Endothelial cell of umbilical vein (primary cell): Measurements from ENCODE around the gene THEMIS2. TPM values are rescaled to one million over a fixed set of nuclear protein-coding genes. Genes with fewer than 3 reads are reported as not detected.

Experiments
- BruUV-seq: library from RNA; stranded (reverse); fragments of 400-500 nt; replicated peaks from 2 replicates; lab custom pipeline; 2021; lab: Mats Ljungman, UMichigan
- CTCF ChIA-PET: fragments of 300-600, 350-600 bp; sonication (Branson Sonifier 250); formaldehyde crosslinking; loops from one replicate; lab custom pipeline; 2021; ENCODE audit warnings: antibody characterized with exemption, inconsistent platforms; lab: Charles Lee
- POLR2A ChIA-PET: fragments of 300-600, 350-600 bp; sonication (Branson Sonifier 250); formaldehyde crosslinking; loops from one replicate; lab custom pipeline; 2021; ENCODE audit warnings: antibody characterized with exemption, inconsistent platforms; lab: Charles Lee
- DNase-seq: peaks from one replicate; pipeline ENCODE4 v3.0.0-alpha.2; 2011; ENCODE audit warnings: low read depth, low spot score
- FAIRE-seq: peaks from 2 replicates; lab custom pipeline; 2011; peaks lifted over from hg19 to GRCh38; lab: Jason Lieb, UNC
- H2AFZ ChIP-seq: 2 replicates; pipeline ENCODE4 v1.6.0; 2012; ENCODE audit warnings: low read depth, low read length, control low read depth, inconsistent platforms
- H3K27ac ChIP-seq: 2 replicates; pipeline ENCODE4 v1.5.1; 2011; ENCODE audit warnings: low read depth, mild to moderate bottlenecking, control low read depth, low read length, moderate library complexity; ENCODE audit not compliant: insufficient read depth
- H3K27me3 ChIP-seq, 2 experiments: 2 replicates each; pipeline versions ENCODE4 v1.6.0 to v1.6.1; 2011; ENCODE audit warnings: low read length in 2 of 2, mixed read lengths in 1 of 2; ENCODE audit not compliant: control insufficient read depth in 2 of 2, insufficient read depth in 2 of 2
- H3K36me3 ChIP-seq, 2 experiments: 2 replicates in 1 of 2; 3 replicates in 1 of 2; pipeline ENCODE4 v1.5.1; 2011; ENCODE audit warnings: low read length in 2 of 2, mild to moderate bottlenecking in 1 of 2, moderate library complexity in 1 of 2; ENCODE audit not compliant: control insufficient read depth in 2 of 2, insufficient read depth in 2 of 2; ENCODE audit errors: extremely low read depth in 1 of 2
- H3K4me1 ChIP-seq: 3 replicates; pipeline ENCODE4 v1.5.1; 2011; ENCODE audit warnings: mild to moderate bottlenecking, low read length; ENCODE audit not compliant: control insufficient read depth, insufficient read depth; ENCODE audit errors: extremely low read depth
- H3K4me2 ChIP-seq: 2 replicates; pipeline ENCODE4 v1.6.1; 2011; ENCODE audit warnings: low read length, control low read depth, mixed read lengths; ENCODE audit not compliant: insufficient read depth
- H3K4me3 ChIP-seq, 3 experiments: fragments of 200-600 bp in 1 of 3; sonication (generic), shearing (Covaris generic) in 1 of 3; replicated peaks in 1 of 3; 2 replicates each; pipeline ENCODE4 v1.5.1; 2011 to 2016; ENCODE audit warnings: control low read depth in 3 of 3, low read length in 3 of 3, mild to moderate bottlenecking in 2 of 3, inconsistent platforms in 1 of 3, low read depth in 1 of 3, moderate library complexity in 1 of 3; ENCODE audit not compliant: insufficient read depth in 1 of 3
- H3K79me2 ChIP-seq: 2 replicates; pipeline ENCODE4 v1.6.0; 2012; ENCODE audit warnings: low read length, inconsistent platforms; ENCODE audit not compliant: control insufficient read depth, insufficient read depth
- H3K9ac ChIP-seq: replicated peaks from 2 replicates; pipeline ENCODE3; 2011; ENCODE audit warnings: low read length, control low read depth; ENCODE audit not compliant: insufficient read depth; ENCODE audit errors: extremely low read depth
- H3K9me1 ChIP-seq: replicated peaks from 3 replicates; pipeline ENCODE4 v1.6.0; 2011; ENCODE audit warnings: mild to moderate bottlenecking, low read length; ENCODE audit not compliant: control insufficient read depth, insufficient read depth; ENCODE audit errors: extremely low read depth
- H3K9me3 ChIP-seq: replicated peaks from 2 replicates; pipeline ENCODE4 v1.5.1; 2012; ENCODE audit warnings: low read length, inconsistent platforms; ENCODE audit not compliant: control insufficient read depth, insufficient read depth
- H4K20me1 ChIP-seq: replicated peaks from 2 replicates; pipeline ENCODE3; 2011; ENCODE audit warnings: mild to moderate bottlenecking, low read length; ENCODE audit not compliant: control insufficient read depth, insufficient read depth; ENCODE audit errors: extremely low read depth
- CTCF ChIP-seq, 2 donors: IDR thresholded peaks; 1 replicate in 1 of 2; 2 replicates in 1 of 2; pipeline ENCODE4 v1.5.1; 2011; ENCODE audit warnings: low read length in 2 of 2, mild to moderate bottlenecking in 2 of 2, moderate library complexity in 2 of 2, control low read depth in 1 of 2, inconsistent platforms in 1 of 2, low read depth in 1 of 2; ENCODE audit not compliant: insufficient read depth in 1 of 2; ENCODE audit errors: extremely low read depth in 1 of 2
- EZH2 ChIP-seq: IDR thresholded peaks from 2 replicates; pipeline ENCODE4 v1.6.1; 2012; ENCODE audit warnings: borderline replicate concordance, low read depth, mild to moderate bottlenecking, moderate library complexity, low read length, inconsistent platforms; ENCODE audit not compliant: severe bottlenecking
- FOS ChIP-seq: IDR thresholded peaks from 2 replicates; pipeline ENCODE4 v1.6.1; 2011; ENCODE audit warnings: mild to moderate bottlenecking, low read length, moderate library complexity, borderline replicate concordance; ENCODE audit not compliant: insufficient read depth
- GATA2 ChIP-seq: IDR thresholded peaks from 2 replicates; pipeline ENCODE4 v1.7.0; 2011; ENCODE audit warnings: low read depth, mild to moderate bottlenecking, moderate library complexity, mixed read lengths, low read length; ENCODE audit not compliant: insufficient read length, insufficient read depth
- JUN ChIP-seq: IDR thresholded peaks from 2 replicates; pipeline ENCODE4 v1.6.1; 2011; ENCODE audit warnings: borderline replicate concordance, low read depth; ENCODE audit not compliant: insufficient read length, insufficient read depth
- MYC ChIP-seq: IDR thresholded peaks from one replicate; pipeline ENCODE4 v1.6.1; 2011; ENCODE audit warnings: mild to moderate bottlenecking, low read depth, low read length
- POLR2A ChIP-seq: IDR thresholded peaks from 2 replicates; pipeline ENCODE4 v1.6.1; 2012; ENCODE audit warnings: low read depth, mild to moderate bottlenecking, control low read depth, low read length
- POLR2AphosphoS5 ChIP-seq: IDR thresholded peaks from 2 replicates; pipeline ENCODE4 v1.6.1; 2012; ENCODE audit warnings: low read depth, mild to moderate bottlenecking, control low read depth, low read length, moderate library complexity; ENCODE audit not compliant: insufficient read depth
- dilution Hi-C: fragments of 300-500 bp; cut with MboI; formaldehyde crosslinking; loops from one replicate; pipeline ENCODE4 v1.15.0; 2019; ENCODE audit warnings: low sequenced_read_pairs; ENCODE audit not compliant: extremely low pct_ligation_motif_present
- intact Hi-C: fragments of 100-400 bp; cut with micrococcal nuclease; formaldehyde crosslinking; loops from one replicate; pipeline ENCODE4 v1.10.0; 2022
- polyA plus RNA-seq, 4 experiments: library from polyadenylated mRNA; depleted of rRNA in 3 of 4; stranded (reverse) in 3 of 4; unstranded in 1 of 4; fragments of >200 nt; gene quantifications; 2 replicates each; pipeline versions ENCODE4 v1.2.1 to v1.2.3, GENCODE V29; 2011 to 2012; ENCODE audit warnings: missing spikeins in 1 of 4
- small RNA-seq: library from RNA; depleted of rRNA; stranded (forward); fragments of <200 nt; gene quantifications from one replicate; pipeline ENCODE3, GENCODE V24; 2012; ENCODE audit warnings: low replicate concordance, low read depth; ENCODE audit not compliant: insufficient read depth, insufficient read length
- total RNA-seq: library from RNA; stranded (reverse); gene quantifications from 2 replicates; pipeline ENCODE4 v1.2.3, GENCODE V29; 2021
- TF ChIP-seq, protein P1 (sequence below): IDR thresholded peaks from 2 replicates; pipeline ENCODE4 v1.6.1; 2011; ENCODE audit not compliant: insufficient read depth, insufficient read length

Gene THEMIS2
- total and polyA plus RNA-seq, 2 donors (not counting 3 experiments of a cell fraction or from before 2014, with no cell fraction given), result 11.1 to 15.7 TPM

DNA sequence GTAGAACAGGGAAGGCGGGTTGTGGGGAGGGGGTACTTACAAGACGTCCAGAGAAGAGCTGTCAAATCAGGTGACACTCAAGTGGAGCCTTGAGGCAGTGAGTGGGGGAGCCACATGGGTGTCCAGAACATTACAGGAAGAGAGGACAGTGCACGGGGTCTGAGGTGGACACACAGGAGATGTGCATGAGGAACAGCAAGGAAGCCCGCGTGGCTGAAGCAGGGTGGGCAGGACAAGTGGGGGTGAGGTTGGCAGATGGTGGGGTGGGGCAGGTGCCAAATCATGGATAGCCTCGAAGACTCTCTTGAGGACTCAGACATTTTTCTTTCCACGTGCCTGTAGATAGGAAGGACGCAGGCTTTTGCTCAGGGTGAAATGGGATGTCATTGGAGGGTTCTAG lies 63.4 kb downstream of the THEMIS2 start:
- TF ChIP-seq, protein P1, sequence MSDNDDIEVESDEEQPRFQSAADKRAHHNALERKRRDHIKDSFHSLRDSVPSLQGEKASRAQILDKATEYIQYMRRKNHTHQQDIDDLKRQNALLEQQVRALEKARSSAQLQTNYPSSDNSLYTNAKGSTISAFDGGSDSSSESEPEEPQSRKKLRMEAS, result no peak
- TF ChIP-seq JUN (no peak), CTCF (IDR thresholded peaks at IDR 0.05; ENCODE audit: extremely low read depth in 1 of 2, insufficient read depth in 1 of 2, low read depth in 1 of 2, low read length in 2 of 2) (no peak), POLR2A (no peak), POLR2AphosphoS5 (no peak), FOS (no peak), GATA2 (no peak), MYC (no peak), EZH2 (no peak)

More for the DNA sequence above, 63.4 kb downstream of the THEMIS2 start:
- Histone ChIP-seq H3K9me3 (no peaks in the 10 kb centered on the region), H2AFZ (no peak overlapping the region), H3K4me2 (no peak overlapping the region), H3K9ac (no peak overlapping the region), H3K36me3 (no peaks in the 10 kb centered on the region), H3K79me2 (no peaks in the 10 kb centered on the region), H3K27ac (no peak overlapping the region), H3K4me3 (no peak overlapping the region), H3K27me3 (peaks cover 0 to 5% of the 10 kb centered on the region in 2 experiments), H3K9me1 (no peaks in the 10 kb centered on the region), H4K20me1 (no peaks in the 10 kb centered on the region), H3K4me1 (no peaks in the 10 kb centered on the region)
- dilution Hi-C loops (no loop called here), intact Hi-C loops (no loop called here)
- CTCF ChIA-PET, result interaction anchor here (0.6 to 1.8 kb wide), 5 partner anchors 16 to 78 kb away, joined by 3 to 5 read pairs (median 4); no protein-coding TSS in a partner anchor
- FAIRE-seq (no peak), DNase-seq (no peak)
- POLR2A ChIA-PET, result no interaction called here
- no TSS peak for BruUV-seq

Small RNA genes lying within 50 kb of the gene (small RNA-seq; reads per million reads assigned to genes)
- gene RNU6-1245P (not detected), gene SCARNA1 (22.3 reads per million, percentile 81 among the genes with 10 or more reads in this experiment)

Other genes starting within 250 kb of the THEMIS2 start
- gene FGR, start 237.4 kb upstream of the THEMIS2 start, total RNA-seq, result not detected in 2 replicates
- 0.16 and 0.18 TPM in 2 replicates for gene FGR, start 237.4 kb upstream of the THEMIS2 start, polyA plus RNA-seq
- 20.0 and 28.4 TPM in 2 replicates for gene IFI6, start 200.4 kb upstream of the THEMIS2 start, total RNA-seq
- gene IFI6, start 200.4 kb upstream of the THEMIS2 start, polyA plus RNA-seq, result 47.9 and 58.0 TPM in 2 replicates
- 11.9 and 12.8 TPM in 2 replicates for gene FAM76A, start 146.6 kb upstream of the THEMIS2 start, total RNA-seq
- 1.8 and 1.9 TPM in 2 replicates for gene FAM76A, start 146.6 kb upstream of the THEMIS2 start, polyA plus RNA-seq
- 83.8 and 90.3 TPM in 2 replicates for gene STX12, start 99.3 kb upstream of the THEMIS2 start, total RNA-seq
- 26.1 and 28.7 TPM in 2 replicates for gene STX12, start 99.3 kb upstream of the THEMIS2 start, polyA plus RNA-seq
- gene PPP1R8, start 41.8 kb upstream of the THEMIS2 start, total RNA-seq, result 45.4 and 48.5 TPM in 2 replicates
- gene PPP1R8, start 41.8 kb upstream of the THEMIS2 start, polyA plus RNA-seq, result 32.3 and 39.0 TPM in 2 replicates
- 29.4 and 29.8 TPM in 2 replicates for gene RPA2, start 42.0 kb downstream of the THEMIS2 start, total RNA-seq
- 21.9 and 22.0 TPM in 2 replicates for gene RPA2, start 42.0 kb downstream of the THEMIS2 start, polyA plus RNA-seq
- gene SMPDL3B, start 62.5 kb downstream of the THEMIS2 start, total RNA-seq, result 0.23 TPM in 1 of 2 replicates, not detected in the other
- 1.2 and 1.3 TPM in 2 replicates for gene SMPDL3B, start 62.5 kb downstream of the THEMIS2 start, polyA plus RNA-seq
- gene XKR8, start 87.4 kb downstream of the THEMIS2 start, total RNA-seq, result 10.0 TPM in 2 replicates
- 13.1 and 15.2 TPM in 2 replicates for gene XKR8, start 87.4 kb downstream of the THEMIS2 start, polyA plus RNA-seq
- 29.7 and 33.0 TPM in 2 replicates for gene EYA3, start 216.1 kb downstream of the THEMIS2 start, total RNA-seq
- 12.7 TPM in 2 replicates for gene EYA3, start 216.1 kb downstream of the THEMIS2 start, polyA plus RNA-seq